SK-N-SH (cell line): ENCODE results near the gene OAS2. TPM values are rescaled to one million over a fixed set of nuclear protein-coding genes. Genes with fewer than 3 reads are reported as not detected.

Experiments used
- CTCF ChIA-PET: fragments of 300-600, 350-600 bp; formaldehyde crosslinking; extraction: SDS; loops from one replicate; lab custom pipeline; 2021; lab: Yijun Ruan, JAX
- POLR2A ChIA-PET: fragments of 350-600 bp; sonication (Branson Sonifier 250); formaldehyde crosslinking; extraction: SDS; loops from one replicate; lab custom pipeline; 2020; ENCODE audit warnings: antibody characterized with exemption, inconsistent platforms; lab: Yijun Ruan, JAX
- DNase-seq: peaks from one replicate; pipeline ENCODE4 v3.0.0; 2012
- H2AFZ ChIP-seq: fragments of 200-600 bp; sonication (generic); 2 replicates; pipeline ENCODE4 v1.8.1; 2016; ENCODE audit warnings: antibody characterized with exemption, mild to moderate bottlenecking, low read depth
- H3F3A ChIP-seq: fragments of 200-600 bp; sonication (generic); replicated peaks from 2 replicates; pipeline ENCODE3; 2016; ENCODE audit warnings: antibody characterized with exemption, mild to moderate bottlenecking; ENCODE audit not compliant: insufficient read depth
- H3K27ac ChIP-seq, 2 experiments: fragments of 200-500 bp in 1 of 2; fragments of 200-600 bp in 1 of 2; sonication (Bioruptor generic) in 1 of 2; sonication (generic), shearing (Covaris generic) in 1 of 2; 2 replicates each; pipeline versions ENCODE4 v1.5.1 to v1.6.1; 2014 to 2016; ENCODE audit warnings: low read depth in 2 of 2, inconsistent platforms in 1 of 2, low read length in 1 of 2, mild to moderate bottlenecking in 1 of 2, mixed read lengths in 1 of 2
- H3K27me3 ChIP-seq: fragments of 200-600 bp; sonication (generic), shearing (Covaris generic); 2 replicates; pipeline ENCODE4 v1.6.1; 2016; ENCODE audit warnings: mixed run types; ENCODE audit not compliant: insufficient read depth
- H3K36me3 ChIP-seq, 2 experiments: fragments of 200-500 bp in 1 of 2; fragments of 200-600 bp in 1 of 2; sonication (Bioruptor generic) in 1 of 2; sonication (generic) in 1 of 2; replicated peaks in 1 of 2; 2 replicates each; pipeline versions ENCODE3 to v1.5.1; 2014 to 2016; ENCODE audit warnings: low read length in 1 of 2, mild to moderate bottlenecking in 1 of 2; ENCODE audit not compliant: insufficient read depth in 2 of 2, control insufficient read depth in 1 of 2
- H3K4me1 ChIP-seq, 2 experiments: fragments of 200-500 bp in 1 of 2; fragments of 200-600 bp in 1 of 2; sonication (Bioruptor generic) in 1 of 2; sonication (generic), shearing (Covaris generic) in 1 of 2; 2 replicates each; pipeline versions ENCODE4 v1.5.1 to v1.6.1; 2014 to 2016; ENCODE audit warnings: low read depth in 1 of 2, low read length in 1 of 2, mixed run types in 1 of 2; ENCODE audit not compliant: insufficient read depth in 2 of 2, control insufficient read depth in 1 of 2
- H3K4me2 ChIP-seq: fragments of 200-600 bp; sonication (generic), shearing (Covaris generic); 2 replicates; pipeline ENCODE4 v1.6.1; 2017; ENCODE audit warnings: mixed run types
- H3K4me3 ChIP-seq, 2 experiments: fragments of 200-500 bp in 1 of 2; fragments of 200-600 bp in 1 of 2; sonication (Bioruptor generic) in 1 of 2; sonication (generic), shearing (Covaris generic) in 1 of 2; 2 replicates each; pipeline versions ENCODE4 v1.5.1 to v1.8.1; 2014 to 2016; ENCODE audit warnings: low read depth in 2 of 2, inconsistent platforms in 1 of 2, low read length in 1 of 2, mild to moderate bottlenecking in 1 of 2, mixed read lengths in 1 of 2, moderate library complexity in 1 of 2
- H3K79me2 ChIP-seq: fragments of 200-600 bp; sonication (generic); 2 replicates; pipeline ENCODE4 v1.8.1; 2017; ENCODE audit warnings: mild to moderate bottlenecking; ENCODE audit not compliant: insufficient read depth
- H3K9ac ChIP-seq: fragments of 200-600 bp; sonication (generic); 2 replicates; pipeline ENCODE4 v1.6.1; 2017; ENCODE audit warnings: mixed run types
- H3K9me2 ChIP-seq: fragments of 200-600 bp; sonication (generic); 2 replicates; pipeline ENCODE4 v1.6.1; 2017; ENCODE audit warnings: mixed run types
- H3K9me3 ChIP-seq: fragments of 200-600 bp; sonication (generic); 2 replicates; pipeline ENCODE4 v1.6.1; 2017; ENCODE audit warnings: mixed run types, mild to moderate bottlenecking, moderate library complexity
- H4K20me1 ChIP-seq: fragments of 200-600 bp; sonication (generic); 2 replicates; pipeline ENCODE4 v1.6.1; 2017; ENCODE audit warnings: mild to moderate bottlenecking, mixed run types; ENCODE audit not compliant: insufficient read depth
- CHD2 ChIP-seq: fragments of 150-350 bp; IDR thresholded peaks from 2 replicates; pipeline ENCODE4 v1.6.1; 2018; ENCODE audit warnings: low read length; ENCODE audit not compliant: partially characterized antibody
- CTCF ChIP-seq: fragments of 200-600 bp; sonication (generic); IDR thresholded peaks from 2 replicates; pipeline ENCODE4 v1.6.1; 2017; ENCODE audit warnings: antibody characterized with exemption, mild to moderate bottlenecking, moderate library complexity
- ELF1 ChIP-seq: IDR thresholded peaks from 2 replicates; pipeline ENCODE4 v1.4.0; 2012
- FOSL2 ChIP-seq: IDR thresholded peaks from 2 replicates; pipeline ENCODE4 v1.4.0; 2012; ENCODE audit warnings: low read depth, mild to moderate bottlenecking, moderate library complexity, borderline replicate concordance
- FOXJ3 ChIP-seq: sonication (generic); formaldehyde crosslinking; IDR thresholded peaks from 2 replicates; pipeline ENCODE4 v1.5.1; 2020; ENCODE audit warnings: mild to moderate bottlenecking, missing genetic modification reagents
- GABPA ChIP-seq: IDR thresholded peaks from 2 replicates; pipeline ENCODE4 v1.4.0; 2012; ENCODE audit warnings: low read depth, mild to moderate bottlenecking
- JUND ChIP-seq: IDR thresholded peaks from 2 replicates; pipeline ENCODE4 v1.4.0; 2012
- MAX ChIP-seq: IDR thresholded peaks from 2 replicates; pipeline ENCODE4 v1.4.0; 2012; ENCODE audit warnings: low read depth
- MEF2A ChIP-seq: IDR thresholded peaks from 2 replicates; pipeline ENCODE4 v1.4.0; 2012; ENCODE audit warnings: low read depth, borderline replicate concordance
- MXI1 ChIP-seq: IDR thresholded peaks from 2 replicates; pipeline ENCODE4 v1.6.1; 2012; ENCODE audit warnings: mild to moderate bottlenecking, low read depth, low read length, improper control_type of control experiment
- NFIC ChIP-seq: IDR thresholded peaks from 2 replicates; pipeline ENCODE4 v1.4.0; 2012; ENCODE audit warnings: borderline replicate concordance
- POLR2AphosphoS5 ChIP-seq: IDR thresholded peaks from 2 replicates; pipeline ENCODE4 v1.6.1; 2012; ENCODE audit warnings: low read depth, low read length
- RAD21 ChIP-seq: IDR thresholded peaks from 2 replicates; pipeline ENCODE4 v1.6.1; 2012; ENCODE audit warnings: mild to moderate bottlenecking, low read length
- RCOR1 ChIP-seq: fragments of 150-350 bp; IDR thresholded peaks from 2 replicates; pipeline ENCODE4 v1.6.1; 2017; ENCODE audit warnings: antibody characterized with exemption, low read length
- RFX5 ChIP-seq: IDR thresholded peaks from 2 replicates; pipeline ENCODE4 v1.6.1; 2012; ENCODE audit warnings: mild to moderate bottlenecking, improper control_type of control experiment, low read length
- RXRA ChIP-seq: IDR thresholded peaks from 2 replicates; pipeline ENCODE4 v1.4.0; 2012; ENCODE audit warnings: low read depth, mild to moderate bottlenecking, borderline replicate concordance
- SMC3 ChIP-seq: IDR thresholded peaks from 2 replicates; pipeline ENCODE4 v1.6.1; 2012; ENCODE audit warnings: low read depth, low read length, improper control_type of control experiment
- YY1 ChIP-seq: IDR thresholded peaks from 2 replicates; pipeline ENCODE4 v1.4.0; 2012; ENCODE audit warnings: low read depth, mild to moderate bottlenecking
- WGBS: methylation state at CpG from one replicate; pipeline ENCODE4 v1.1.6; 2017; ENCODE audit warnings: low lambda C conversion rate; 5-methylcytosine and 5-hydroxymethylcytosine counted together
- polyA plus RNA-seq, 3 experiments: library from polyadenylated mRNA; depleted of rRNA; stranded (reverse); fragments of >200 nt; gene quantifications; 2 replicates each; pipeline ENCODE4 v1.2.3, GENCODE V29; 2012

The OAS2 gene
- polyA plus RNA-seq, 1 of the 3 experiments (the other 2 are of a cell fraction) = not detected

DNA sequence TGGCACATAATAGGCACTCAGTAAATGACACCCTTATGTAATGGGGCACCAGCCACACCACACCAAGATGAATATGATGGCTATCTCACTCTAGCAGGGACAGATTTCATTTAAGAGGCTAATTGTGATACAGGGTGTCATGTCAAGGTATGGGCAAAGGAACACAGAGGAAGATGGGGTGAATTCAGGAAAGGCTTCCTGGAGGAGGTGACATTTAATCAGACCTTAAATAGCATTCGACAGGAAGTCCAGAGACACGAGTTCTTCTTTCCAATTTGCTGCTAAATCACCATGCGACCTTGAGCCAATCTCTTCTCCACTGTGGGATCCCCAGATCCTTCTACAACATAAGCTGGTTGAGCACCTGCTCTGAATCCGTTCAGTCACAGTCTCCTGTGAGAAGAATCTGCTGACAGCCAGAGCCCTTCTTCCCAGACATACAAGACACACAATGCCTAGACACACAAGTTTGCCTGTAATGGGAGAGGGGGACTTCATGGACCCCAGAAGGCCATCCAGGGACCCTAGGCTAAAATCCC is 76.7 kb downstream of the OAS2 start:
- POLR2A ChIA-PET = no interaction called here
- H3K4me2 ChIP-seq = no peak overlapping the region
- H3K4me1 ChIP-seq = peaks cover 0 to 9% of the 10 kb centered on the region in 2 experiments; a peak in 1 of 4 replicates
- no peaks in the 10 kb centered on the region for H3K36me3 ChIP-seq
- no peak overlapping the region for H3K27ac ChIP-seq
- 59% methylated on average over 4 of the region's 4 CpGs for WGBS
- no peaks in the 10 kb centered on the region for H3K79me2 ChIP-seq
- CTCF ChIA-PET = interaction anchor here (1.0 to 3.0 kb wide), 5 partner anchors 15 to 122 kb away, joined by 3 to 24 read pairs (median 6); no protein-coding TSS in a partner anchor
- H3K9me3 ChIP-seq = no peaks in the 10 kb centered on the region
- H3K9ac ChIP-seq = no peak overlapping the region
- H3K4me3 ChIP-seq = no peak overlapping the region
- H3F3A ChIP-seq = no peaks in the 10 kb centered on the region
- H4K20me1 ChIP-seq = no peaks in the 10 kb centered on the region
- H3K27me3 ChIP-seq = peaks cover 14% of the 10 kb centered on the region; the same call in 1 of the 2 replicates
- H2AFZ ChIP-seq = no peak overlapping the region
- TF ChIP-seq SMC3 (no peak), GABPA (no peak), CTCF (no peak), MAX (no peak), YY1 (no peak)
- TF ChIP-seq, all 33 proteins: peak for 0
- no peaks in the 10 kb centered on the region for H3K9me2 ChIP-seq
- DNase-seq = no peak

DNA sequence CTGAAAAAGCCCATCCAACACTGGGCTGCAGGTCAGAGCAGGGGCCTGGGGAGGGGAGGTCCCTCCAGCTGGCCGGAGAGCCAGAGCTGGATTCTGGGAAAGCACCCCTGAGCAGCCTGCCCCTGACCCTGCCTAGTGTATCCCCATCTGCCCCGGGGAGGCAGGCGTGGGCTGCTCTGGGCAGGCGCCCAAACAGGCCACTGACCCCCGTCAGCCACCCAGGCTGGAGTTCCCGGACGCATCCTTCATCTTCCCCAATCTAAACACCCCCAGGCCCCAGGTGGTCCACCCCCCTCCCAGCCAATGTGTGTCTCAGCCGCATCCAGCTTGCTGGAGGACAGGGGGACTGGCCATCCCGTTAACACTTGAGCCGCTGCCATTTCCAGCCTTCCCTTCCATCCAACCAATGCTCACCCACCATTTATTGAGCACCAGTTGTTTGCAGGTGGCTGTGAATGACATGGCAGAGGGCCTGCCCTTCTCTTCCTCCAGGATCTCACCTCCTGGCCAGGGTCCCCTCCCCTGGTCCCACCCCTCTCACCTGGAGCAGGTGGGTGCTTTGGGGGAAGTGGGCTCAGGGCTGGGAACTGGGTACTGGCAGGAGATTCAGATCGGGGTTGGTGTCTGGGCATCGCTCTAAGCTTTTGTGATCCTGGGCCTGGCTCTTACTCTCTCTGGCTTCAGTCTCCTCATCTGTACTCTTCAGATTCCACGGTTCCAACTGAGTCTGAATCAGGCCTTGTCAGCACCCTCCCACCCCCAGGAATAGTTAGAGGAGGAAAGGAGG is 77.5 kb downstream of the OAS2 start:
- ChIA-PET CTCF (interaction anchor here (0.7 to 3.5 kb wide), 5 partner anchors 6 to 316 kb away, joined by 3 to 24 read pairs (median 6); no protein-coding TSS in a partner anchor), POLR2A (no interaction called here)
- DNase-seq = no peak
- Histone ChIP-seq H3K79me2 (no peaks in the 10 kb centered on the region), H3K4me2 (0 out of 2 replicates have a peak overlapping the region, but pooled peaks have one; percentile 78), H3K9me2 (no peaks in the 10 kb centered on the region), H3K4me3 (peak overlapping the region; percentile 58 to 59; a peak in 2 of 4 replicates), H3K36me3 (no peaks in the 10 kb centered on the region), H3K9me3 (no peaks in the 10 kb centered on the region), H2AFZ (no peak overlapping the region), H4K20me1 (no peaks in the 10 kb centered on the region), H3K9ac (no peak overlapping the region), H3K27ac (no peak overlapping the region)
- TF ChIP-seq MEF2A = no peak
- no peak for TF ChIP-seq RAD21
- TF ChIP-seq MXI1 = no peak
- no peak for TF ChIP-seq YY1
- TF ChIP-seq CHD2 = no peak
- no peak for TF ChIP-seq FOXJ3 (CRISPR knock-in tag)
- no peak for TF ChIP-seq ELF1
- no peak for TF ChIP-seq SMC3
- TF ChIP-seq RXRA = no peak
- no peak for TF ChIP-seq FOSL2
- TF ChIP-seq RCOR1 = no peak
- TF ChIP-seq CTCF = no peak
- TF ChIP-seq POLR2AphosphoS5 = no peak
- TF ChIP-seq JUND = no peak
- no peak for TF ChIP-seq RFX5
- no peak for TF ChIP-seq NFIC
- no peak for TF ChIP-seq GABPA
- TF ChIP-seq, all 33 proteins: peak for 0
- WGBS = 70% methylated on average over 12 of the region's 13 CpGs
- Histone ChIP-seq H3K4me1 (peaks cover 0 to 11% of the 10 kb centered on the region in 2 experiments; a peak in 1 of 4 replicates), H3K27me3 (peaks cover 14% of the 10 kb centered on the region; the same call in 1 of the 2 replicates), H3F3A (no peaks in the 10 kb centered on the region)
